ENCODE data around the gene VPS54.

GRCh38 chr2:63942788-63943187, 76.4 kb downstream of the VPS54 start:
- TF ChIP-seq CTCF (IDR thresholded peaks at IDR 0.05) (no peak), POLR2A (IDR thresholded peaks at IDR 0.05) (no peak), POLR2AphosphoS5 (IDR thresholded peaks at IDR 0.05) (no peak)
